Retinal pigment epithelial cell (primary cell): ENCODE results near the gene FCHSD2.
"Not testable (repeated sequence)": the region's sequence is repeated elsewhere in the genome, so short reads cannot be mapped to it uniquely, and the experiment has no call there.

Experiments used
- DNase-seq: peaks from one replicate; pipeline ENCODE4 v3.0.0-alpha.2; 2010; ENCODE audit warnings: low read depth
- H3K4me3 ChIP-seq: 2 replicates; pipeline ENCODE4 v1.5.1; 2011; ENCODE audit warnings: mild to moderate bottlenecking, low read length, control low read depth, moderate library complexity
- CTCF ChIP-seq: conservative IDR thresholded peaks from 2 replicates; pipeline ENCODE4 v1.5.1; 2011; ENCODE audit warnings: low read depth, low read length, control low read depth, inconsistent platforms

FCHSD2 gene

GRCh38 chr11:72989727-72990126 is 152.4 kb downstream of the FCHSD2 start:
- no peak for DNase-seq
- no peak overlapping the region for H3K4me3 ChIP-seq
- TF ChIP-seq CTCF: no peak

- H3K4me3 ChIP-seq: no peak overlapping the region
- no peak for TF ChIP-seq CTCF
- DNase-seq: no peak
These were observed 153.3 kb downstream of the FCHSD2 start for GRCh38 chr11:72988821-72989220.

- DNase-seq: no peak
- no peak for TF ChIP-seq CTCF
- H3K4me3 ChIP-seq: no peak overlapping the region
These were observed 156.5 kb downstream of the FCHSD2 start for GRCh38 chr11:72985645-72986044.

- no peak for DNase-seq
- no peak overlapping the region for H3K4me3 ChIP-seq
- TF ChIP-seq CTCF: no peak
These were observed 157.6 kb downstream of the FCHSD2 start for GRCh38 chr11:72984453-72985077.

GRCh38 chr11:72983560-72983959 is 158.6 kb downstream of the FCHSD2 start:
- TF ChIP-seq CTCF: no peak
- DNase-seq: no peak
- no peak overlapping the region for H3K4me3 ChIP-seq

- no peak for TF ChIP-seq CTCF
- H3K4me3 ChIP-seq: no peak overlapping the region
These were observed 160.0 kb downstream of the FCHSD2 start for GRCh38 chr11:72981971-72982685.

GRCh38 chr11:72981080-72981479 is 161.0 kb downstream of the FCHSD2 start:
- TF ChIP-seq CTCF: no peak
- no peak overlapping the region for H3K4me3 ChIP-seq
- DNase-seq: no peak

More at GRCh38 chr11:72981971-72982685, 160.0 kb downstream of the FCHSD2 start:
- DNase-seq: no peak

- DNase-seq: not testable (repeated sequence)
These were observed 164.3 kb downstream of the FCHSD2 start for GRCh38 chr11:72977782-72978181.

GRCh38 chr11:72976522-72976892 is 165.6 kb downstream of the FCHSD2 start:
- not testable (repeated sequence) for H3K4me3 ChIP-seq, DNase-seq

More at GRCh38 chr11:72977782-72978181, 164.3 kb downstream of the FCHSD2 start:
- not testable (repeated sequence) for H3K4me3 ChIP-seq
